Mesodermal cell (in vitro differentiated cells): ENCODE results near the gene NUP54.
A peak's percentile ranks its signal among the peaks of the same experiment; 100 is the strongest.

Experiments used
- H3K27ac ChIP-seq: 2 replicates; pipeline ENCODE4 v1.7.0; 2013; ENCODE audit warnings: mild to moderate bottlenecking, low read depth, low read length, moderate library complexity; ENCODE audit not compliant: severe bottlenecking
- H3K36me3 ChIP-seq: 2 replicates; pipeline ENCODE4 v1.7.1; 2013; ENCODE audit warnings: mild to moderate bottlenecking, low read length, moderate library complexity; ENCODE audit not compliant: control insufficient read depth, insufficient read depth
- H3K4me1 ChIP-seq: one replicate; pipeline ENCODE4 v1.7.1; 2013; ENCODE audit warnings: mild to moderate bottlenecking, low read length; ENCODE audit not compliant: insufficient read depth, control insufficient read depth, poor library complexity, severe bottlenecking
- H3K4me3 ChIP-seq: 2 replicates; pipeline ENCODE4 v1.7.0; 2013; ENCODE audit warnings: low read length, control low read depth, mild to moderate bottlenecking; ENCODE audit not compliant: insufficient read depth, poor library complexity, severe bottlenecking; ENCODE audit errors: extremely low read depth
- H3K9me3 ChIP-seq: 2 replicates; pipeline ENCODE4 v1.7.1; 2013; ENCODE audit warnings: mild to moderate bottlenecking, low read length, moderate library complexity; ENCODE audit not compliant: control insufficient read depth
- whole genome bisulfite sequencing, 2 experiments: methylation state at CpG; one replicate each; pipeline ENCODE4 v1.1.5; 2013; ENCODE audit warnings: missing lambda C conversion rate in 2 of 2; ENCODE audit not compliant: insufficient coverage in 2 of 2; 5-methylcytosine and 5-hydroxymethylcytosine counted together

The NUP54 gene

DNA sequence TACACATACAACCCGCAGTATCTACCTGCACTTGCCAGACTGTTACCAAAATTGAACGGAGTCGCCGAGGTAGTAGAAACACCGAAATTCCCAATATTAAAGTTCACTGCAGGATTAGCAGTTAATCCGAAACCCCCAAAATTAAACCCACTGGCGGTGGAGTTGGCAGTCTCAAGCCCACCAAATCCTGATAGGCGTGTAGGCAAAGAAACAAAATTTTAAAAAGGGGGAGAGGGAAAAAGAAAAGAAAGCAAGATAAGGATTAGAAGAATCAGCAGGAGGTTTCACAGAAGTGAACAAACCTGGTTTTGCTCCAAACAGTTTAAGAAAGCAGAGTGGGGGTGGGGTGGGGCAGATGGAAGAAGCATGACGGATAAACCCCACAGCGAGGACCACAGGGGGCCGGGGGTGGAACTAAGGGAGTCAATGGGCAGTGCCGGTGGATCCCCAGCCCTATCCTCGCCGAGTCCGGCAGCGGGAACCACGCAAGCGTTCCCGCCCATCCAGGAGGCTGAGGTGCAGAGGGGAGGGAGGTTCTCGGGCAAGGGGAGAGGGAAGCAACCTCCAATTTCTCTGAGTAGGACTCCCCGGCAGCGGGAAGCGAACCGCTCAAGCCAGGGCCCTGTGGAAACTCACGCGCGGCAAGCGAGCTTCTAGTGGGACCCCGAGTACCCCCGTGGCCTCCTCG, 599 bp downstream of the NUP54 start:
- peaks cover 18% of the 10 kb centered on the region for H3K36me3 ChIP-seq
- 0% methylated on average over 19 to 21 of the region's 31 CpGs for WGBS, 2 experiments
- H3K4me1 ChIP-seq = peaks cover 6% of the 10 kb centered on the region
- peak overlapping the region; percentile 92 for H3K27ac ChIP-seq
- peak overlapping the region; percentile 91 for H3K4me3 ChIP-seq
- no peaks in the 10 kb centered on the region for H3K9me3 ChIP-seq

- Histone ChIP-seq H3K4me1 (peaks cover 6% of the 10 kb centered on the region), H3K36me3 (peaks cover 45% of the 10 kb centered on the region)
These were observed 3.7 kb downstream of the NUP54 start for GRCh38 chr4:76144546-76144945.

GRCh38 chr4:76141241-76141640, 7.0 kb downstream of the NUP54 start:
- Histone ChIP-seq H3K27ac (no peak overlapping the region), H3K9me3 (no peaks in the 10 kb centered on the region), H3K36me3 (peaks cover 72% of the 10 kb centered on the region), H3K4me3 (no peak overlapping the region), H3K4me1 (peaks cover 2% of the 10 kb centered on the region)
- WGBS, 2 experiments = 90 to 93% methylated on average over 2 of the region's 3 CpGs

More at GRCh38 chr4:76144546-76144945, 3.7 kb downstream of the NUP54 start:
- H3K4me3 ChIP-seq = no peak overlapping the region
- H3K9me3 ChIP-seq = no peaks in the 10 kb centered on the region
- no peak overlapping the region for H3K27ac ChIP-seq

GRCh38 chr4:76127754-76128153, 20.4 kb downstream of the NUP54 start:
- Histone ChIP-seq H3K36me3 (peaks cover 61% of the 10 kb centered on the region), H3K4me1 (no peaks in the 10 kb centered on the region)
- WGBS, 2 experiments = 83 to 100% methylated on average over 1 of the region's 3 CpGs

GRCh38 chr4:76125816-76126215, 22.4 kb downstream of the NUP54 start:
- Histone ChIP-seq H3K4me1 (no peaks in the 10 kb centered on the region), H3K27ac (no peak overlapping the region), H3K9me3 (no peaks in the 10 kb centered on the region), H3K36me3 (peaks cover 63% of the 10 kb centered on the region), H3K4me3 (no peak overlapping the region)

More at GRCh38 chr4:76127754-76128153, 20.4 kb downstream of the NUP54 start:
- Histone ChIP-seq H3K9me3 (no peaks in the 10 kb centered on the region), H3K4me3 (no peak overlapping the region), H3K27ac (no peak overlapping the region)

- H3K36me3 ChIP-seq = peaks cover 64% of the 10 kb centered on the region
- no peak overlapping the region for H3K4me3 ChIP-seq
- no peaks in the 10 kb centered on the region for H3K9me3 ChIP-seq
- no peaks in the 10 kb centered on the region for H3K4me1 ChIP-seq
- no peak overlapping the region for H3K27ac ChIP-seq
- 70% methylated on average over 2 of the region's 4 CpGs; no CpG with 5 or more reads in 1 of the 2 experiments for WGBS, 2 experiments
These were observed 28.0 kb downstream of the NUP54 start for GRCh38 chr4:76120199-76120598.

DNA sequence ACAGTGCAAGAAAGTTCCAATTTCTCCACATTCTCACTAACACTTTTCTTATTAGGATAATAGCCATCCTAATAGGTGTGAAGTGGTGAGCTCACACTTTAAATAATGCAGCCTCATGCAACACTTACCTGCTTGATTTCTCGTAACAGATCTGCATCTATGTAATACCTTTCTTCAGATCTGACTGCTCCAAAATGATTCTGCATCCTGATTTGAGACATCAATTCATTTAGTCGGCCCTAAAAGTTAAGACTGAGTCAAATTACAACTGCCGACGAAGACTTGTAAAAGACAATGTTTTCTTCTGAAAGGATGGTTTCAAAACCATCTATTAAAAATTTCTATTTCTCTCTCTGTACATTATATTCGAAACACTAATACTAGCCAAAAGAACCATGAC, 30.7 kb downstream of the NUP54 start:
- peaks cover 65% of the 10 kb centered on the region for H3K36me3 ChIP-seq
- H3K9me3 ChIP-seq = no peaks in the 10 kb centered on the region
- WGBS, 2 experiments = 100% methylated on average over 2 of the region's 5 CpGs
- H3K4me3 ChIP-seq = no peak overlapping the region
- H3K27ac ChIP-seq = no peak overlapping the region
- H3K4me1 ChIP-seq = no peaks in the 10 kb centered on the region

DNA sequence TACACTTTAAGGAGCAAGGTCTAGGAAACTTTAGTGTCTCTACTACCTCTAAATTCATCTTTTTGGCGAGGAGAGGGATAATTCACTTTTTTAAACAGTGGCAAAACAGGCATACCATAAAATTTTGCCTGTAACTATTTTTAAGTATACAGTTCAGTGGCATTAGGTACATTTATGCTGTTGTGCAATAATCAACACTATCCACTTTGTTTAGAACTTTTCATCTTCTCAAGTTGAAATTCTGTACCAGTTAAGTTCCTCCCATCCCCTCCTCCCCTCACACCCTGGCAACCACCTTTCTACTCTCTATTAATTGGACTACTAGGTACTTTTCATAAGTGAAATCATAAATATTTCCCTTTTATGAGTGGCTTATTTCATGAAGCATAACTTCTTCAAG, 31.4 kb downstream of the NUP54 start:
- WGBS, 2 experiments = no CpG with 5 or more reads among the region's 1 CpG

DNA sequence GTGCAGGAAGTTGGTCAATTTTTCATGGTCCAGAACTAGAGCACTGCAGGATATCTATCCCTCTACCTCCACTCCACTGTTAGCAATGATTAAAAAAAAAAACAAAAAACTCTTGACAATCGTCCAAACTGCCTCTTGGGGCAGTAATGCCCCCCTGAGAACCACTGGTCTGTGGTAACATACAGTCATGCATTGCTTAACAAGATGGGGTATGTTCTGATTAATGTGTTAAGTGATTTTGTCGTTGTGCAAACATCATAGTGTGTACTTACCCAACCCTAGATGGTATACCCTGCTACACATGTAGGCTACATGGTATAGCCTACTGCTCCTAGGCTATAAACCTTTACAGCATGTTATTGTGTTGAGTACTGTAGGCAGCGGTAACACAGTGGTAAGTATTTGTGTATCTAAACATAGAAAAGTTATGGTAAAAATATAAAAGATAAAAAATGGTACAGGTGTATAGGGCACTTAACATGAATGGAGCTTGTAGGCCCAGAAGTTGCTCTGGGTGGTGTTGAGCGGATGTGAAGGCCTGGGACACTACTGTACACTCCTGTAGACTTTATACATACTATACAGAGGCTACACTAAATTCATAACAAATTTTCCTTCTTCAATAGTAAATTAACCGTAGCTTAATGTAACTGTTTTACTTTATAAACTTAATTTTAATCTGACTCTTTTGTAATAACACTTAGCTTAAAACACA, 39.6 kb downstream of the NUP54 start:
- Histone ChIP-seq H3K4me1 (no peaks in the 10 kb centered on the region), H3K27ac (no peak overlapping the region), H3K36me3 (peaks cover 18% of the 10 kb centered on the region), H3K4me3 (no peak overlapping the region), H3K9me3 (no peaks in the 10 kb centered on the region)
- 75% methylated on average over 2 of the region's 5 CpGs; no CpG with 5 or more reads in 1 of the 2 experiments for WGBS, 2 experiments

More for the DNA sequence above, 31.4 kb downstream of the NUP54 start:
- no peak overlapping the region for H3K4me3 ChIP-seq
- H3K4me1 ChIP-seq = no peaks in the 10 kb centered on the region
- H3K36me3 ChIP-seq = peaks cover 66% of the 10 kb centered on the region
- H3K27ac ChIP-seq = no peak overlapping the region
- no peaks in the 10 kb centered on the region for H3K9me3 ChIP-seq

DNA sequence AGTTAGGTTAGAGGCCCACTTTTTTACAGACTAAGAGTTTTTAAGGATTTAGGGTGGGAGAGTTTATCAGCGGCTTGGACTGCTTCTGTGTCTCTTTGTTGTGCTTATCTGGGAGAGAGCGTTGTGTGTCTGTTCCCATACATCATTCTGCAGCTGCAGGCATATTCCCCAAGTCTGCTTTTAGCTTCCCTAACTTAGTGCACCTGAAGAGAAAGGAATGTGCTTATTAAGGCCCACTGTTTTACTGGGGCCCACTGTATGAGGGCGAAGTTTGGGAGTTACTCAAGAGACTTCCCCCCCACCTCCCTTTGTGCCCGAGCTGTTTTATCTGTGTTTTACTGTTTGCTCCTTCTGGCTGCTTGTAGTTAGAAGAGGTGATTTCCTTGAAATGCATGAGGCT, 41.8 kb downstream of the NUP54 start:
- Histone ChIP-seq H3K4me1 (no peaks in the 10 kb centered on the region), H3K4me3 (no peak overlapping the region), H3K36me3 (no peaks in the 10 kb centered on the region), H3K9me3 (no peaks in the 10 kb centered on the region), H3K27ac (no peak overlapping the region)
- 100% methylated on average over 1 of the region's 4 CpGs; no CpG with 5 or more reads in 1 of the 2 experiments for WGBS, 2 experiments

DNA sequence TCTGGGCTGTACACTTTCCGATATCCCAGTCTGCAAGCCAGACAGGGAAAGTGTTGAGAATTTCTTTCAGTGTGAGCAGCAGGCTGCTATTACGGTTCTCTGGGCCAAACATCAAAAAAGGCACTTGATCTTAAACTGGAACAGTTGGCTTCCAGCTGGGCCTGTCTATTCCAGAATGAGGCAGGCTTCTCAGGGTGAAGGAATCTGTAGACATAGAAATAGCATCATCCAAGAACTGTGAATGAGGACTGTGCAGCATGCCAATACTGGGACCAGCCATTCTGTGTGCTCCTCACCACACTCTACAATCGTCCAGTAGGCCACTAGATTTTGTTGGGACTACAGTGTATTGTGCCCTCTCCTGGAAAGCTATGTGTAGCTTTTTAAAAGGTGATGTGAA, 42.5 kb downstream of the NUP54 start:
- 84 to 95% methylated on average over 2 of the region's 3 CpGs for WGBS, 2 experiments
- H3K27ac ChIP-seq = no peak overlapping the region
- H3K36me3 ChIP-seq = no peaks in the 10 kb centered on the region
- no peaks in the 10 kb centered on the region for H3K4me1 ChIP-seq
- H3K9me3 ChIP-seq = no peaks in the 10 kb centered on the region
- H3K4me3 ChIP-seq = no peak overlapping the region
